ENCODE results near the gene ZBTB7B.

Gene ZBTB7B

DNA sequence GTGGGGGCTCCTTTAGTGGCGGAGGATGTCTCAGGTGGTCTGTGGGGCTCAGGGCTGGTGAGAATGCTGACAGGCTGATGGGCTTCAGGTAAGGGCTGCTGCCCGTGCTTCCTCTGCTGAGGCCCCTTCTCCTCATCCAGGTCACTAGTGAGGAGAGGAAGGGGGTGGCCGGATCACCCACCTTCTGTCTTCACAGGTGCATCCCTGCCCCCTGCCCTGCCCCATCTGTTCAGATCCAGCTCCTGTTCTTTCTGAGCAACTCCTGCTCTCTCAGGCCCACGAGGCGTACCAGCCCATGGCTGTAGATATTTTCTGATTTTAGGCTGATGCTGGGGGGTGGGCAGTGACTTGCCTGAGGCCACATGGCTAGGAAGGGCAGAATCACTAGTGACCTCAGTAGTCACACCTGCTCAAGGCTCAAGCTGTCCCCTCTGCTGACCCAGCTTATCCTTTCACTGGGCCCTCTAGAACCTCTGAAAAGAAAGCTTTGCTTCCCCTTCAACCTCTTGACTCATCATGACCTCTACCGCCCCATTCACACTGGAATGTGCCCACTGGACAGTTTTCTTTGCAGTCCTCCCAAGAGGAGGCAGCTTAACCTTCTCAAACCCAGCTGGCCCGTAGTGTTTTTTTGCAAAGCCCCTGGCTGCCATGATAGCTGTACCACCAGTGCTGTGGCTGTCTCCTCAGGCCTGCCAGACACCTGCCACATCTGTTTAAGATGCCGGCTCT is 16.2 kb downstream of the ZBTB7B start:
- peak; percentile 22 for DNase-seq

- no peak for DNase-seq
Measured at GRCh38 chr1:155019377-155020245, 17.0 kb downstream of the ZBTB7B start.

- DNase-seq, result no peak
Measured at GRCh38 chr1:155022136-155022926, 19.7 kb downstream of the ZBTB7B start.

DNA sequence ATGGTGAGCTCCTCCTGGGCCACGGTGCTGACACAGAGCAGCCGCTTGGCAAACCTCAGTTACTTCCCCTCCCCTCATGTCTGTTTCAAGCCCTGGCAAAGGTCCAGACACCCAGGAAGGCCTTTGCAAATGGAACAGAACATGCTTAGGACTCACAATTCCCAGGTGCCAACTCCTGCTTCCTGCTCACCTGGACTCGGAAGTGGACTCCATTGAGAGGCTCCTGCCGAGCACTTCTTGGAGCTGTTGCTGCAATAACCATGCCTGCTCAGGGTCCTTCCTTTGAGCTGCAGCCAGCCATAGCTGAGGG is 20.3 kb downstream of the ZBTB7B start:
- DNase-seq, result no peak

DNA sequence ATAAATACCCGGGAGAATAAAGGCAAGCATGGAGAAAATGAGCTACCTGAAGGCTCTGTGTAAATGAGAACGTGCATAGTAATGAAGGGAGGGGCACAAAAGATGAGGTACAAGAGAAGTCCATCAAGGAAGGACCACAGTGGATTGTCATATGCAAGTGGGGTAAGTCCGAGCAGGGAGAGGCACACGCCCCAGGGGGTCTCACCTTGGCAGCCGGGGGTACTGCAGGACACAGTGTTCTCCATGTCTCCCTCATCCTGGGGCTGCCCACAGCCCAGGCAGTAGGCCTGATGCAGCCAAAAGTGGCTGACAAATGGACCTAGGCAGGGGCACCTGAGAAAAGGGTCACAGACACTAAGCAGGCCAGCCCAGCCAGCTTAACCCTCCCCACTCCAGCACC is 21.0 kb downstream of the ZBTB7B start:
- DNase-seq, result no peak

DNA sequence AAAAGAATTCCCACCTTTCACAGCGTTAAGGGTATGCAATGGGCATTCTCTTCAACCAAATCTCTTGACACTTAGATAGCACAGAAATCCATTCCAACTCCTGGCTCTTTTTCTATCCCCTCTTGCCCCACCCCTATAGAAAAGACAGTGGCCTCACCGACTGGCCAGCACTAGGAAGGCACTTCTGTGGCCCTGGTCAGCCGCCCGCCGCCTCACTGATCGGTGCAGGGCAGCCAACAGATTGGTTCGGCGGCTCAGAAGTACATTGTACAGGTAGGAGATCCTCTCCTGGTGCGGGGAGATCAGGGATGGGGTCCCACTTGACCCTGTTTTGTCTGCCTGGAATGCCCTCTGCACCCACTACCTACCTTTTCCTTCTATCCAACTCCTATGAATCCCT is 21.7 kb downstream of the ZBTB7B start:
- DNase-seq, result no peak

DNA sequence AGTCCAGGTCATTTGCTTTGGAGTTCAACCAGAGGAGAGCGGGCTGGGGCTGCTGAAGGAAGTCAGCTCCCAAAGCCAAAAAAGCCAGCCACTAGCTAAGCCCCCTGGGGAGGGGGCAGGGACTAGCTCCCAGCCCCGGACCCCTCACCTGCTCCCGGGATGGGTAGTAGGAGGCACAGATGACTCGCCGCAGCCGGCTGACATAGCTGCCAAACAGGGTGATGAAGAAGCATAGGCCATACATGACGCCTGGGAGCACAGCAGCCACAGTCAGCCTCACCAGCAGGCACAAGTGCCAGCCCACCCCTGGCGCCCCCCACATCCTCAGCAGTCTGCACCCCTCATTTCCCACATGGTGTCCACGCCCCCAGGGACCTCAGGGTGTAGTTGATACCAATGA is 23.6 kb downstream of the ZBTB7B start:
- DNase-seq, result no peak

DNA sequence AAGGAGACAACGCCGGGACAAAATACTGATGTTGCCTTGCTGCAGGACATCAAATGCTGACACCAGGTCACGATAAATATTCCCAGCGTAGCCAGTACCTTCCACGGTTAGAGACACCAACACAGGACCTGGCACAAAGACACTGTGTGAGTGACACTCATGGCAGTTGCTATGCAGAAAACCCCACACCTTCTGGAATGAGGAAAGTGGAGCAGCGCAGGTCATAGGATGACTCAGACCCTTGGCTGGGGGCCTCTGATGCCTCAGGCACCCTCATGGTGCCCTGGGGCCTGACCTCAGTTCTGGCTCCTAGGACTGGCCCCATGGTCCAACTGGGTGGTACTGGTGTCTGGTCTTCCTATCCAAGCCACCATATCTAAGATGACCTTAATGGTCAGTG is 24.0 kb downstream of the ZBTB7B start:
- no peak for DNase-seq

DNA sequence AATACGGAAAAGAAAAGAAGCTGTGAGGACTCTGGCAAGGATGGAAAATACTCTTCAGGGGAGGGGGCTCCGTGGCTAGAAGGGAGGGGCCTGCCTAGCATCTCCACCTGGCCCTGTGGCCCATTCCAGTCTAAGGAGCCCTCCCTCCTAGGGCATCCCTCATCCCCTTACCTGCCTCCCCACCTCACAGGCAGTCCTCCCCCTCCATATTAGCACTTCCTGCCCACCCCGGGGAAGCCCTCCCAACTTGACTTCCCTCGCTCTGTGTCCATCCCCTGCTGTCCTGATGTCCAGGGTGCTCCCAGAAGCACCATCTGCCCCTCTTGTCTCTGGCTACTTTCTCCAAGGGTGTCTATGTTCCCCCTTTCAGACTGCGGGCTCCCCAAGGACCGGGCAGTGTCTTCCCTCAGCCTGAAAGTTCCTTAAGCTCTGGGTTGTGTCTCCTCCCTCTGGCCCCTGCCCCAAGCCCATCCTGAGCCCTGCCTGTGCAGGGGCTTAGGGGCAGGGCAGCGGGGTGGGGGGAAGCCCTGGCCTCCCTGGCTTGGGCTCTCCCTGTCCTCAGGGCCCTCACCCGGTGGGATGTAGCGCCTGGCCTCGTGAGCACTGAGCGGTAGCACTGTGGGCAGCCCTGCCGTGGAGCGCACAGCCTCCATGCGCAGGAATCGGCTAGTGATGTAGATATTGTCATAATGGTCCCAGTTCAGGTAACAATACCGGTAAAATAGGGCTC is 27.1 kb downstream of the ZBTB7B start:
- DNase-seq, result no peak

DNA sequence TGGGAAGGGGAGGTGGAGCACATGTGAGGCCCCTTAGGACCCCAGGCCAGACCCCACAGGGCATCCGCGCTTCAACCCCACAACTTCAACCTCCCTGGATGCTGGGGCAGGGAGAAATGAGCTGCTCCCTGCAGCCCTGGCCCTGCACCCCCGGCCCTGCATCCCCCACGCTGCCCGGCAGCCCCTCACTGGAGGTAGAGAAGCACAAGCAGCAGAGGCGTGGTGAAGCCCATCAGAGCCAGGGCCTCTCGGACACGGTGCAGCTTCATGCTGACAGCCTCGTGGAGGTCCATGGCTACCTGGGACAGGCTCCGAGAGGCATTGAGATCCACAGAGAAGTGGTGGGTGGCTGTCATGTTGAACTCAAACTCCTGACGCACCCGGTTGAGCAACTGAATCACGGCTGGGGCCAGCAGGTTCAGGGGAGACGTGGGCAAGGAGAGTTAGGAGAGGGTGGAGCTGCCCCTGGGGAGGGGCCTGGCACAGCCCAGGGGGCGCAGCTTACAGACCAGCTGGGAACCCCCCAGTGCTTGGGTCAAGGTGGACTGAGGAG is 27.7 kb downstream of the ZBTB7B start:
- DNase-seq, result no peak

DNA sequence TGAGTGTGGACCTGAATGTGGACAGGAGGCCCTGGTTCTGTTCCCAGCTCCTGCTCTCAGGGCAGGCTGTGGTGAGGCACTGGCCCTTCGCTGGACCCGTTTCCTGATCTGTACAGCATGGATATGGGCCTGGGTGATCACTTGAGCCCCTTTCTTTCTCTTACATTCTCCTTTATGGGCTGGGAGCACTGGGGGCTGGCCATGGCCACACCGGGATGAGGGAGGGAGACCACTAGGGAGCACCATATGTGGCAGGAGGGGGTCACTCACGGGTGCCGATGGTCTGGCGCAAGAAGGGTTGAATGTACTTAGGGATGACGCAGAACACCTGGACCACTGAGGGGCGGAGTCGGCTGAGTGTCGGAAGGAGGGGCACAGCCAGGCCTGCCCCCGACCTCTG is 28.3 kb downstream of the ZBTB7B start:
- DNase-seq, result no peak

- DNase-seq, result no peak
Measured at GRCh38 chr1:155032886-155033285, 30.3 kb downstream of the ZBTB7B start.

- no peak for DNase-seq
Measured at GRCh38 chr1:155033524-155033923, 30.9 kb downstream of the ZBTB7B start, which contains the start of the genes DCST1 and DCST2. TSS of gene DCST1 (plus strand) at chr1:155033824. CDS start at chr1:155034037, 213 bp downstream. TSS of gene DCST2 (minus strand) at chr1:155033781. CDS start at chr1:155033701, 80 bp downstream.

- DNase-seq, result no peak
Measured at GRCh38 chr1:155034318-155035208, 32.0 kb downstream of the ZBTB7B start.

DNA sequence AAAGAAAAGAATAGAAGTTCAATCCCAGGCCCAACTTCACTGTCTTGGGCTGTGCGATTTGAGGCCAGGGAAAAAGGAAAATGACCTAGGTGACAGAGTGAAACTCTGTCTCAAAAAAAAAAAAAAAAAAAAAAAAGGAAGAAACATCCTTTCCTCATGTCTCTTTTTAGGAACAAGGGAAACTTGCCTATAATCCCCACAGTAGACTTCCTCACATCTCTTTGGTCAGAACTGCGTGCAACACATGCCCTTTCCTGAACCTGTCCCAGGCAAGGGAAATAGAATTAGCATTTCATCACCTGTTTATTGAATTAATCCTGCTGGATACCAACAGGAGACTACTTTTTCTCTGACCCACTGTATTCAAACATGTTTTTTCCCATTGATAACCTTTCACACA is 33.3 kb downstream of the ZBTB7B start:
- no peak for DNase-seq

DNA sequence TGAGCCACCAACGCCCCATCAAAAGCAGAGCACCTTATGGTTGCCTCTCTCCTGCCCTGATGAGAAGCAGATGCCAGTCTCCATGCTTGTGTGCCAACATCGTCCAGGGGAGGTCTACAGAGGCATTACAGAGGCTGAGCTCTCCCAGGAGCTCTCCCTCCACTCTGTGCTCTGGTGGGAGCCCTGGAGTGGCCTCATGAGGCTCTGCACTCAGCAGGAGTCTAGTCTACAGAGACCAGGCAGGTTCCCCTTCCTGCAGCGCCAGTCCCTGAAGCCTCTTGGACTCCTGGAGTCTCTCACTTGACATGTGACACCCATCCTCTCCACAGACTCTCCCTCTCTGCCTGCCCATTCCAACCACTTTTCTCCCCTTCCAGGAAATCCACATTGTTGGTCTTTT is 34.4 kb downstream of the ZBTB7B start:
- DNase-seq, result no peak

- no peak for DNase-seq
Measured at GRCh38 chr1:155037851-155038441, 35.3 kb downstream of the ZBTB7B start.

DNA sequence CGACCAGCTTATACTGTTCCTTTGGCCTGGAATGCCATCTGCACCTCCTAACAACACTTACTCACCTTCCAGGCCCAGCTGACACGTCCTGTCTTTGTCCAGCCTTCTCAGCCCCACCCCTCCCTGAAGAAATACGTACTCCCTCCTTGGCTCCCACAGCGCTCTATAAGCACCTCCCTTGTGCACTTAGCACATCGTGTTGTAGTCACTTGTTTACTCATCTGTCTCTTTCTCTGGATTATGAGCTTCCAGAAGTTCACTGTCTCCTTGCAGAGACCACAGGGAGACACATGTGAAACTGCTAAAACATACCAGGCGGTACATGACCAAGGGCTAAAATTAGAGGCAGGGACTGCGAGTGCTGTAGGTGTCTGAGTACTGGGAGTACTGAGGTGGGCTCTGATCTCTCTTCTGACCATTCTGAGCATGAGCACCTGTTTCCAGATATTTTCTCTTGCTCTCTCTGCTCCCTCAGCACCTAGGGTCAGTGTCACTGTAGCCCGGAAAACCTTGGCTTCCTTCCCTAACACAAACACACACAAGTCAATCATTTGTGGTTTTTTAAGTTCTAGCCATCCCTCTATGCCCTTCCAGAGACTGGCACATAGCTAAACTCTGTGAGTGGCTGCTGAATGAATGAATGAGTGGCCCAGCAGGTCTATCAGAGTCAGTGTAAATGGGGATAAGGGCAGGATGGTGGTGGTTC is 36.2 kb downstream of the ZBTB7B start:
- DNase-seq, result no peak

DNA sequence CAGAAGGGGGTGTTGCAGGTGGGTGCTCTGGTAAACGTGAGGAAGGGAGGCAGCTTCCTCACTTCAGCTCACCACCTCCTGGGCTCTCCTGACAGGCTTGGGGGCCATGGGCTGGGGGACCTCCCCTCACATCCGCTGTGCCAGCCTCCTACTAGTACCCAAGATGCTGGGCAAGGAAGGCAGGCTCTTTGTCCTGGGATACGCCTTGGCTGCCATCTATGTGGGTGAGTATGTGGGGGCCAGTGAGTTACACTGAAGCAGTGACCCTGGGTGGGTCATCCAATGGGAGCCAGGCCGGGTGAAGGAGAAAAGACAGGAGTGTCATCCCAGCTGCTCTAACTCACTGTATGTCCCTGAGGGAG is 36.7 kb downstream of the ZBTB7B start:
- no peak for DNase-seq

DNA sequence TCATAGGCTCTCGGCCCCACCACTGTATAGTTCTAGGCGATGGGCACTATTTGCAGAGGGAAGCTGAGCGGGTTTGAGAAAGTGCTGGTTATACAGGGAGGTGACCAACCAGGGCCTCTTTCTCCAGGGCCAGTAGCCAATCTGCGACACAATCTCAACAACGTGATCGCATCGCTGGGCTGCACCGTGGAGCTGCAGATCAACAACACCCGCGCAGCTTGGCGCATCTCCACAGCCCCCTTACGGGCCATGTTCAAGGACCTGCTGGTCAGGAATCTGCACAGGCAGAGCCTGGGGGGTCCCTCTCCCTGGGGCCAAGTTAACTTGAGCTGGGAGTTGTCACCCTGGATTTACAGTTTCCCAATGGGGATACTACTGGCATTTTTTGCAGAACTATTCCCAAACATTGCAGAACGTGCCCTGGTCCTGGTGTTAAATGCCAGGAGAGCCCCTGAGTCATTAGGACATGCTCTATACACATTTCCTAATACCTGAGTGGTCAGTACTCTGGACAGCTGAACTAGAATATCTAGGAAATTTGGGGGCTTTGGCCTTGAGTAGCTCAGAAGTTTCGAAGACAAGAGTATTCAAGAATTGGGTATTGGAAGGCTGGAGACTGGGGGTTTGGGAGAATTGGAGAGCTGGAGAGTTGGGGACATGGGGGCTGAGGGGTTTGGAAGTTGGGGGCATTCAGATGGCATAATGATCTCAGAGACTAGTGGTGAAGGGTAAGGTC is 37.9 kb downstream of the ZBTB7B start:
- no peak for DNase-seq

All from left hindlimb (tissue), 1 donor.